B cell (primary cell): Measurements from ENCODE around the gene FBP1. TPM values are rescaled to one million over a fixed set of nuclear protein-coding genes. Genes with fewer than 3 reads are reported as not detected.

Experiments
- ATAC-seq: fragments of 200-7000 bp; cut with Tn5 transposase; one replicate; pipeline ENCODE4 v1.10.0; 2021; ENCODE audit warnings: low read depth, mild to moderate bottlenecking, moderate number of reproducible peaks, moderate library complexity
- CTCF ChIA-PET: fragments of 350-600 bp; sonication (Branson Sonifier 250); formaldehyde crosslinking; loops from one replicate; lab custom pipeline; 2021; ENCODE audit warnings: antibody characterized with exemption, inconsistent platforms; lab: Charles Lee
- POLR2A ChIA-PET: fragments of 350-600 bp; sonication (Branson Sonifier 250); formaldehyde crosslinking; loops from one replicate; lab custom pipeline; 2021; ENCODE audit warnings: antibody characterized with exemption; lab: Charles Lee
- DNase-seq: peaks from one replicate; pipeline ENCODE4 v3.0.0; 2013
- H2AFZ ChIP-seq: 2 replicates; pipeline ENCODE4 v1.6.1; 2012; ENCODE audit warnings: mild to moderate bottlenecking, low read depth, low read length; ENCODE audit not compliant: insufficient read depth, poor library complexity, severe bottlenecking
- H3K27ac ChIP-seq, 2 donors: 1 replicate in 1 of 2; 2 replicates in 1 of 2; pipeline ENCODE4 v1.5.1; 2012 to 2013; ENCODE audit warnings: low read length in 2 of 2, mild to moderate bottlenecking in 2 of 2, moderate library complexity in 1 of 2
- H3K27me3 ChIP-seq, 4 experiments: fragments of 200-600 bp in 1 of 4; sonication (generic) in 1 of 4; replicated peaks in 1 of 4; 1 replicate in 2 of 4; 2 replicates in 2 of 4; pipeline versions ENCODE4 v1.6.1 to v1.7.0; 2013 to 2016; ENCODE audit warnings: low read length in 3 of 4, mild to moderate bottlenecking in 2 of 4, mixed read lengths in 1 of 4, moderate library complexity in 1 of 4; ENCODE audit not compliant: insufficient read depth in 4 of 4, control insufficient read depth in 3 of 4; ENCODE audit errors: control extremely low read depth in 1 of 4
- H3K36me3 ChIP-seq, 2 experiments: replicated peaks in 1 of 2; 1 replicate in 1 of 2; 2 replicates in 1 of 2; pipeline versions ENCODE4 v1.6.1 to v1.7.1; 2013; ENCODE audit warnings: low read length in 1 of 2; ENCODE audit not compliant: insufficient read depth in 2 of 2, control insufficient read depth in 1 of 2; ENCODE audit errors: control extremely low read depth in 1 of 2, extremely low read depth in 1 of 2
- H3K4me1 ChIP-seq, 2 donors: fragments of 200-600 bp in 1 of 2; sonication (generic) in 1 of 2; 1 replicate in 1 of 2; 2 replicates in 1 of 2; pipeline versions ENCODE4 v1.5.1 to v1.6.1; 2013 to 2017; ENCODE audit warnings: low read length in 2 of 2; ENCODE audit not compliant: control insufficient read depth in 2 of 2, insufficient read depth in 2 of 2
- H3K4me2 ChIP-seq: replicated peaks from 2 replicates; pipeline ENCODE3; 2012; ENCODE audit warnings: mild to moderate bottlenecking, low read depth, low read length; ENCODE audit not compliant: poor library complexity, severe bottlenecking
- H3K4me3 ChIP-seq, 5 experiments: fragments of 200-600 bp in 1 of 5; sonication (generic) in 1 of 5; 1 replicate in 3 of 5; 2 replicates in 2 of 5; pipeline versions ENCODE4 v1.5.1 to v1.7.0; 2011 to 2016; ENCODE audit warnings: low read length in 4 of 5, mild to moderate bottlenecking in 4 of 5, low read depth in 2 of 5, control low read depth in 1 of 5, moderate library complexity in 1 of 5; ENCODE audit not compliant: insufficient read depth in 1 of 5; ENCODE audit errors: control extremely low read depth in 1 of 5, extremely low read depth in 1 of 5
- H3K79me2 ChIP-seq: fragments of 200-600 bp; sonication (generic); one replicate; pipeline ENCODE4 v1.6.0; 2016; ENCODE audit warnings: low read length; ENCODE audit not compliant: control insufficient read depth, insufficient read depth
- H3K9ac ChIP-seq: fragments of 200-600 bp; sonication (generic); 2 replicates; pipeline ENCODE4 v1.6.1; 2017; ENCODE audit warnings: mild to moderate bottlenecking, low read length, moderate library complexity
- H3K9me3 ChIP-seq, 3 donors: one replicate each; pipeline versions ENCODE4 v1.6.1 to v1.7.1; 2013; ENCODE audit warnings: low read length in 2 of 3; ENCODE audit not compliant: control insufficient read depth in 2 of 3, insufficient read depth in 1 of 3; ENCODE audit errors: control extremely low read depth in 1 of 3
- H4K20me1 ChIP-seq: 2 replicates; pipeline ENCODE4 v1.6.0; 2012; ENCODE audit warnings: mild to moderate bottlenecking, low read length; ENCODE audit not compliant: insufficient read depth, control insufficient read depth, poor library complexity, severe bottlenecking
- H3K27ac Mint-ChIP-seq: one replicate; pipeline ENCODE4 v1.8.0; 2021; ENCODE audit warnings: mixed read lengths
- H3K27me3 Mint-ChIP-seq: one replicate; pipeline ENCODE4 v1.8.0; 2021; ENCODE audit warnings: mixed read lengths
- H3K4me1 Mint-ChIP-seq: one replicate; pipeline ENCODE4 v1.8.0; 2021; ENCODE audit warnings: mixed read lengths
- H3K4me3 Mint-ChIP-seq: one replicate; pipeline ENCODE4 v1.8.0; 2021; ENCODE audit warnings: mixed read lengths
- H3K9me3 Mint-ChIP-seq: one replicate; pipeline ENCODE4 v1.8.0; 2022; ENCODE audit warnings: mixed read lengths; ENCODE audit not compliant: insufficient read depth
- EZH2 ChIP-seq: IDR thresholded peaks from 2 replicates; pipeline ENCODE4 v1.6.1; 2012; ENCODE audit warnings: borderline replicate concordance, low read depth, mild to moderate bottlenecking, moderate library complexity, low read length; ENCODE audit not compliant: insufficient read depth, poor library complexity, severe bottlenecking
- whole genome bisulfite sequencing: methylation state at CpG from one replicate; pipeline ENCODE4 v1.1.5; 2013; ENCODE audit warnings: missing lambda C conversion rate; ENCODE audit not compliant: insufficient coverage; 5-methylcytosine and 5-hydroxymethylcytosine counted together
- intact Hi-C: fragments of 100-400 bp; cut with micrococcal nuclease; formaldehyde crosslinking; loops from one replicate; pipeline ENCODE4 v1.10.0; 2022
- polyA plus RNA-seq: library from polyadenylated mRNA; depleted of rRNA; stranded (reverse); fragments of >200 nt; gene quantifications from 2 replicates; pipeline ENCODE4 v1.2.3, GENCODE V29; 2012
- total RNA-seq, 2 donors: library from RNA; stranded (reverse); fragments of 120-200 nt in 1 of 2; gene quantifications; 1 replicate in 1 of 2; 2 replicates in 1 of 2; pipeline versions ENCODE4 v1.2.3 to v1.2.4, GENCODE V29; 2013 to 2022
- TF ChIP-seq, protein P1 (sequence below): fragments of 200-600 bp; IDR thresholded peaks from one replicate; pipeline ENCODE4 v1.8.0; 2022; ENCODE audit warnings: antibody characterized with exemption, mild to moderate bottlenecking

Gene FBP1
- total and polyA plus RNA-seq, 2 donors (not counting 1 experiment from before 2014, with no cell fraction given), result 2.8 TPM

DNA sequence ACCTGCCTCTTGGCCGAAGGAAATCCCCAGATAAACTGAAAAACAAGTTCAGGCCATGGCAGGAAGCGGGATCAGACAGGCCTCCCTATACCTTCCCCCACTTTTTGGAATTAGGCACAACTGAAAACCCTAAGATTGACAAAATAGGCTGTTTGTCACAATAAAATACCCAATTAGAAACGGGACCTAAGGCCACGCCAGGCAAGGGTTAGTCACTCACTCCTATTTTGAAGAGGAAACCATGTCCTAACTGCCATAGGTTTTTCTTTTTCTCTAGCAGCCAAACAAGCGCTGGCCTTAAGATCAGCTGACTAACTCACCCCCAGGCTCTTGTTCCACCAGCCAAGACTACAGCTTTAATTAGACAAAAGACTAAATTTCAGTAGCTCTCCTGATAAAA is 57.6 kb downstream of the FBP1 start:
- peaks cover 0 to 2% of the 10 kb centered on the region in 2 donors for H3K4me1 ChIP-seq
- intact Hi-C loops, result no loop called here
- POLR2A ChIA-PET, result no interaction called here
- no peak for DNase-seq
- H3K4me3 Mint-ChIP-seq, result no peak overlapping the region
- H2AFZ ChIP-seq, result no peak overlapping the region
- no peak overlapping the region for H3K27ac Mint-ChIP-seq
- no peak for ATAC-seq
- no peaks in the 10 kb centered on the region for H3K27me3 ChIP-seq
- peaks cover 4% of the 10 kb centered on the region for H3K4me1 Mint-ChIP-seq
- H3K27ac ChIP-seq, result no peak overlapping the region
- H3K27me3 Mint-ChIP-seq, result peaks cover 9% of the 10 kb centered on the region
- CTCF ChIA-PET, result interaction anchor here (0.9 kb wide), 1 partner anchor 15 kb away, joined by 3 read pairs; no protein-coding TSS in a partner anchor
- no peaks in the 10 kb centered on the region for H3K9me3 Mint-ChIP-seq
- H3K4me2 ChIP-seq, result no peak overlapping the region
- H3K36me3 ChIP-seq, result no peaks in the 10 kb centered on the region
- no peak overlapping the region for H3K9ac ChIP-seq
- no peaks in the 10 kb centered on the region for H3K9me3 ChIP-seq
- H3K79me2 ChIP-seq, result no peaks in the 10 kb centered on the region
- no peaks in the 10 kb centered on the region for H4K20me1 ChIP-seq
- 90% methylated on average over 5 of the region's 5 CpGs for WGBS
- TF ChIP-seq, protein P1, sequence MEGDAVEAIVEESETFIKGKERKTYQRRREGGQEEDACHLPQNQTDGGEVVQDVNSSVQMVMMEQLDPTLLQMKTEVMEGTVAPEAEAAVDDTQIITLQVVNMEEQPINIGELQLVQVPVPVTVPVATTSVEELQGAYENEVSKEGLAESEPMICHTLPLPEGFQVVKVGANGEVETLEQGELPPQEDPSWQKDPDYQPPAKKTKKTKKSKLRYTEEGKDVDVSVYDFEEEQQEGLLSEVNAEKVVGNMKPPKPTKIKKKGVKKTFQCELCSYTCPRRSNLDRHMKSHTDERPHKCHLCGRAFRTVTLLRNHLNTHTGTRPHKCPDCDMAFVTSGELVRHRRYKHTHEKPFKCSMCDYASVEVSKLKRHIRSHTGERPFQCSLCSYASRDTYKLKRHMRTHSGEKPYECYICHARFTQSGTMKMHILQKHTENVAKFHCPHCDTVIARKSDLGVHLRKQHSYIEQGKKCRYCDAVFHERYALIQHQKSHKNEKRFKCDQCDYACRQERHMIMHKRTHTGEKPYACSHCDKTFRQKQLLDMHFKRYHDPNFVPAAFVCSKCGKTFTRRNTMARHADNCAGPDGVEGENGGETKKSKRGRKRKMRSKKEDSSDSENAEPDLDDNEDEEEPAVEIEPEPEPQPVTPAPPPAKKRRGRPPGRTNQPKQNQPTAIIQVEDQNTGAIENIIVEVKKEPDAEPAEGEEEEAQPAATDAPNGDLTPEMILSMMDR, result no peak
- no peak for TF ChIP-seq EZH2
- no peak overlapping the region for H3K4me3 ChIP-seq

- H3K27ac ChIP-seq, result no peak overlapping the region
- no peaks in the 10 kb centered on the region for H3K9me3 Mint-ChIP-seq
- ChIA-PET POLR2A (no interaction called here), CTCF (no interaction called here)
- H3K27me3 ChIP-seq, result peaks cover 0 to 4% (median 0%) of the 10 kb centered on the region in 4 experiments
- intact Hi-C loops, result no loop called here
- no peak overlapping the region for H3K4me2 ChIP-seq
- H4K20me1 ChIP-seq, result no peaks in the 10 kb centered on the region
- H3K4me3 Mint-ChIP-seq, result no peak overlapping the region
- no peak overlapping the region for H3K4me3 ChIP-seq
- TF ChIP-seq EZH2, result no peak
- TF ChIP-seq, protein P1, result no peak
- no peaks in the 10 kb centered on the region for H3K4me1 Mint-ChIP-seq
- H3K27ac Mint-ChIP-seq, result no peak overlapping the region
- no peak for ATAC-seq
- DNase-seq, result no peak
- no peak overlapping the region for H2AFZ ChIP-seq
- peaks cover 17% of the 10 kb centered on the region for H3K27me3 Mint-ChIP-seq
- no peaks in the 10 kb centered on the region for H3K4me1 ChIP-seq
- no peaks in the 10 kb centered on the region for H3K79me2 ChIP-seq
- no peaks in the 10 kb centered on the region for H3K9me3 ChIP-seq
- 40% methylated on average over 1 of the region's 2 CpGs for WGBS
- H3K36me3 ChIP-seq, result no peaks in the 10 kb centered on the region
- H3K9ac ChIP-seq, result no peak overlapping the region
Observed at GRCh38 chr9:94577571-94577970, 61.7 kb downstream of the FBP1 start.
